Liver (tissue), 3 donors: ENCODE results near the gene SYNPR.

Source experiments
- ATF3 ChIP-seq: IDR thresholded peaks from 2 replicates; pipeline ENCODE4 v1.6.1; 2016; ENCODE audit warnings: antibody characterized with exemption
- GABPA ChIP-seq, 2 donors: IDR thresholded peaks in 1 of 2; conservative IDR thresholded peaks in 1 of 2; 2 replicates each; pipeline ENCODE4 v1.6.1; 2016; ENCODE audit warnings: antibody characterized with exemption in 2 of 2, mild to moderate bottlenecking in 1 of 2, moderate library complexity in 1 of 2
- HNF4A ChIP-seq, 2 donors: conservative IDR thresholded peaks; 2 replicates each; pipeline ENCODE4 v1.6.1; 2016; ENCODE audit warnings: antibody characterized with exemption in 2 of 2, mild to moderate bottlenecking in 2 of 2
- HNF4G ChIP-seq: IDR thresholded peaks from 2 replicates; pipeline ENCODE4 v1.6.1; 2016; ENCODE audit warnings: antibody characterized with exemption
- JUND ChIP-seq, 2 donors: IDR thresholded peaks; 2 replicates each; pipeline ENCODE4 v1.6.1; 2016; ENCODE audit warnings: antibody characterized with exemption in 2 of 2
- MAX ChIP-seq: IDR thresholded peaks from 2 replicates; pipeline ENCODE4 v1.6.1; 2016; ENCODE audit warnings: antibody characterized with exemption
- RAD21 ChIP-seq, 2 donors: IDR thresholded peaks; 2 replicates each; pipeline ENCODE4 v1.6.1; 2016; ENCODE audit warnings: antibody characterized with exemption in 2 of 2, mild to moderate bottlenecking in 2 of 2
- REST ChIP-seq: IDR thresholded peaks from 2 replicates; pipeline ENCODE4 v1.6.1; 2016; ENCODE audit warnings: antibody characterized with exemption, mild to moderate bottlenecking
- RXRA ChIP-seq, 2 donors: IDR thresholded peaks; 2 replicates each; pipeline ENCODE4 v1.6.1; 2017 to 2018; ENCODE audit warnings: antibody characterized with exemption in 2 of 2, mild to moderate bottlenecking in 1 of 2
- SP1 ChIP-seq: IDR thresholded peaks from 2 replicates; pipeline ENCODE4 v1.6.1; 2018; ENCODE audit warnings: antibody characterized with exemption, mild to moderate bottlenecking
- TAF1 ChIP-seq: conservative IDR thresholded peaks from 2 replicates; pipeline ENCODE4 v1.6.1; 2016; ENCODE audit warnings: antibody characterized with exemption, mild to moderate bottlenecking
- YY1 ChIP-seq: IDR thresholded peaks from 2 replicates; pipeline ENCODE4 v1.6.1; 2016; ENCODE audit warnings: antibody characterized with exemption, mild to moderate bottlenecking
- ZBTB33 ChIP-seq: IDR thresholded peaks from 2 replicates; pipeline ENCODE4 v1.6.1; 2016; ENCODE audit warnings: antibody characterized with exemption
- TF ChIP-seq, protein P1 (sequence below): fragments of 150-350 bp; IDR thresholded peaks from 2 replicates; pipeline ENCODE4 v1.5.1; 2017; ENCODE audit warnings: improper control_type of control experiment, low read depth, low read length; ENCODE audit not compliant: missing input control
- donor health status: healthy.
- donor health status: healthy.

GRCh38 chr3:63338351-63338750 lies 60.2 kb downstream of the SYNPR start:
- TF ChIP-seq, protein P1, sequence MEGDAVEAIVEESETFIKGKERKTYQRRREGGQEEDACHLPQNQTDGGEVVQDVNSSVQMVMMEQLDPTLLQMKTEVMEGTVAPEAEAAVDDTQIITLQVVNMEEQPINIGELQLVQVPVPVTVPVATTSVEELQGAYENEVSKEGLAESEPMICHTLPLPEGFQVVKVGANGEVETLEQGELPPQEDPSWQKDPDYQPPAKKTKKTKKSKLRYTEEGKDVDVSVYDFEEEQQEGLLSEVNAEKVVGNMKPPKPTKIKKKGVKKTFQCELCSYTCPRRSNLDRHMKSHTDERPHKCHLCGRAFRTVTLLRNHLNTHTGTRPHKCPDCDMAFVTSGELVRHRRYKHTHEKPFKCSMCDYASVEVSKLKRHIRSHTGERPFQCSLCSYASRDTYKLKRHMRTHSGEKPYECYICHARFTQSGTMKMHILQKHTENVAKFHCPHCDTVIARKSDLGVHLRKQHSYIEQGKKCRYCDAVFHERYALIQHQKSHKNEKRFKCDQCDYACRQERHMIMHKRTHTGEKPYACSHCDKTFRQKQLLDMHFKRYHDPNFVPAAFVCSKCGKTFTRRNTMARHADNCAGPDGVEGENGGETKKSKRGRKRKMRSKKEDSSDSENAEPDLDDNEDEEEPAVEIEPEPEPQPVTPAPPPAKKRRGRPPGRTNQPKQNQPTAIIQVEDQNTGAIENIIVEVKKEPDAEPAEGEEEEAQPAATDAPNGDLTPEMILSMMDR: no peak
- TF ChIP-seq MAX: no peak
- TF ChIP-seq GABPA (IDR thresholded peaks at IDR 0.05 in 1 of 2, conservative IDR thresholded peaks at IDR 0.05 in 1 of 2): no peak
- no peak for TF ChIP-seq REST
- no peak for TF ChIP-seq SP1
- TF ChIP-seq YY1: no peak
- no peak for TF ChIP-seq HNF4A (conservative IDR thresholded peaks at IDR 0.05)
- no peak for TF ChIP-seq JUND (IDR thresholded peaks at IDR 0.05)
- no peak for TF ChIP-seq HNF4G
- no peak for TF ChIP-seq TAF1
- TF ChIP-seq ZBTB33: no peak
- no peak for TF ChIP-seq RAD21 (IDR thresholded peaks at IDR 0.05)
- TF ChIP-seq ATF3: no peak
- TF ChIP-seq RXRA (IDR thresholded peaks at IDR 0.05): no peak
